HG03442 (cell line): Measurements from ENCODE around the gene PFDN2.
A peak's percentile ranks its signal among the peaks of the same experiment; 100 is the strongest.
"Not testable (repeated sequence)": the region's sequence is repeated elsewhere in the genome, so short reads cannot be mapped to it uniquely, and the experiment has no call there.

Experiments used
- ATAC-seq: cut with Tn5 transposase; IDR thresholded peaks from one replicate; pipeline ENCODE4 v1.9.1; 2021; ENCODE audit warnings: mild to moderate bottlenecking, moderate library complexity; ENCODE audit not compliant: unreplicated experiment

PFDN2 gene

GRCh38 chr1:161139766-161140165 lies 21.9 kb upstream of the PFDN2 start:
- no peak for ATAC-seq

GRCh38 chr1:161138431-161138830 lies 20.6 kb upstream of the PFDN2 start:
- ATAC-seq: no peak

- no peak for ATAC-seq
Measured at GRCh38 chr1:161137881-161138280, 20.0 kb upstream of the PFDN2 start.

- no peak for ATAC-seq
Measured at GRCh38 chr1:161133220-161133740, 15.4 kb upstream of the PFDN2 start.

GRCh38 chr1:161132410-161133219 lies 14.8 kb upstream of the PFDN2 start, which contains the start of gene DEDD:
DEDD (minus strand) TSS chr1:161132667; CDS start chr1:161124462, 8,205 bp downstream.
- peak; percentile 96 for ATAC-seq

- ATAC-seq: no peak
Measured at GRCh38 chr1:161131523-161132409, 13.9 kb upstream of the PFDN2 start.

- ATAC-seq: no peak
Measured at GRCh38 chr1:161130266-161130665, 12.4 kb upstream of the PFDN2 start.

- no peak for ATAC-seq
Measured at GRCh38 chr1:161128591-161129420, 11.0 kb upstream of the PFDN2 start.

GRCh38 chr1:161127649-161128048 lies 9.8 kb upstream of the PFDN2 start:
- ATAC-seq: no peak

GRCh38 chr1:161122967-161123366 lies 5.1 kb upstream of the PFDN2 start:
- ATAC-seq: no peak

GRCh38 chr1:161121834-161122233 lies 4.0 kb upstream of the PFDN2 start:
- no peak for ATAC-seq

- ATAC-seq: no peak
Measured at GRCh38 chr1:161121042-161121650, 3.3 kb upstream of the PFDN2 start.

GRCh38 chr1:161119092-161119903 lies 1.5 kb upstream of the PFDN2 start:
- ATAC-seq: peak; percentile 41

- not testable (repeated sequence) for ATAC-seq
Measured at GRCh38 chr1:161115961-161116360, 1.9 kb downstream of the PFDN2 start.

- ATAC-seq: no peak
Measured at GRCh38 chr1:161115132-161115711, 2.6 kb downstream of the PFDN2 start.

GRCh38 chr1:161114556-161114955 lies 3.3 kb downstream of the PFDN2 start:
- no peak for ATAC-seq

GRCh38 chr1:161113915-161114314 lies 3.9 kb downstream of the PFDN2 start:
- ATAC-seq: no peak

GRCh38 chr1:161111527-161111926 lies 6.3 kb downstream of the PFDN2 start:
- ATAC-seq: no peak

- ATAC-seq: no peak
Measured at GRCh38 chr1:161111117-161111516, 6.7 kb downstream of the PFDN2 start.
